SK-N-SH (cell line): Measurements from ENCODE around the gene STYK1.

Experiments used
- CTCF ChIP-seq: fragments of 200-600 bp; sonication (generic); IDR thresholded peaks from 2 replicates; pipeline ENCODE4 v1.6.1; 2017; ENCODE audit warnings: antibody characterized with exemption, mild to moderate bottlenecking, moderate library complexity
- EP300 ChIP-seq, 2 experiments: IDR thresholded peaks; 2 replicates each; pipeline versions ENCODE4 v1.4.0 to v1.6.1; 2012; ENCODE audit warnings: borderline replicate concordance in 1 of 2, low read depth in 1 of 2, low read length in 1 of 2
- FOXJ3 ChIP-seq: sonication (generic); formaldehyde crosslinking; IDR thresholded peaks from 2 replicates; pipeline ENCODE4 v1.5.1; 2020; ENCODE audit warnings: mild to moderate bottlenecking, missing genetic modification reagents
- MAX ChIP-seq: IDR thresholded peaks from 2 replicates; pipeline ENCODE4 v1.4.0; 2012; ENCODE audit warnings: low read depth
- MEF2A ChIP-seq: IDR thresholded peaks from 2 replicates; pipeline ENCODE4 v1.4.0; 2012; ENCODE audit warnings: low read depth, borderline replicate concordance
- MXI1 ChIP-seq: IDR thresholded peaks from 2 replicates; pipeline ENCODE4 v1.6.1; 2012; ENCODE audit warnings: mild to moderate bottlenecking, low read depth, low read length, improper control_type of control experiment
- NRF1 ChIP-seq: IDR thresholded peaks from 2 replicates; pipeline ENCODE4 v1.6.1; 2012; ENCODE audit warnings: low read depth, mild to moderate bottlenecking, low read length
- PBX3 ChIP-seq: IDR thresholded peaks from 2 replicates; pipeline ENCODE4; 2012
- POLR2AphosphoS5 ChIP-seq: IDR thresholded peaks from 2 replicates; pipeline ENCODE4 v1.6.1; 2012; ENCODE audit warnings: low read depth, low read length
- TAF1 ChIP-seq: IDR thresholded peaks from 2 replicates; pipeline ENCODE4 v1.6.1; 2012; ENCODE audit warnings: low read depth, mild to moderate bottlenecking, low read length, moderate library complexity, borderline replicate concordance

- TF ChIP-seq CTCF (no peak), EP300 (IDR thresholded peaks at IDR 0.05; ENCODE audit: borderline replicate concordance in 1 of 2, low read depth in 1 of 2, low read length in 1 of 2) (no peak), MAX (no peak), MXI1 (no peak), PBX3 (no peak), MEF2A (no peak), POLR2AphosphoS5 (no peak), TAF1 (no peak), NRF1 (no peak), FOXJ3 (CRISPR knock-in tag) (no peak)
These were observed 27.4 kb upstream of the STYK1 start for GRCh38 chr12:10701131-10701681.
